SH-SY5Y (cell line): ENCODE measurements around the gene OBSL1.

Experiments used
- GATA2 ChIP-seq: IDR thresholded peaks from 2 replicates; pipeline ENCODE4 v1.6.1; 2011; ENCODE audit warnings: mild to moderate bottlenecking, low read depth, low read length
- GATA3 ChIP-seq: IDR thresholded peaks from 2 replicates; pipeline ENCODE4 v1.6.1; 2011; ENCODE audit warnings: low read depth, mild to moderate bottlenecking, low read length, moderate library complexity

The OBSL1 gene

DNA sequence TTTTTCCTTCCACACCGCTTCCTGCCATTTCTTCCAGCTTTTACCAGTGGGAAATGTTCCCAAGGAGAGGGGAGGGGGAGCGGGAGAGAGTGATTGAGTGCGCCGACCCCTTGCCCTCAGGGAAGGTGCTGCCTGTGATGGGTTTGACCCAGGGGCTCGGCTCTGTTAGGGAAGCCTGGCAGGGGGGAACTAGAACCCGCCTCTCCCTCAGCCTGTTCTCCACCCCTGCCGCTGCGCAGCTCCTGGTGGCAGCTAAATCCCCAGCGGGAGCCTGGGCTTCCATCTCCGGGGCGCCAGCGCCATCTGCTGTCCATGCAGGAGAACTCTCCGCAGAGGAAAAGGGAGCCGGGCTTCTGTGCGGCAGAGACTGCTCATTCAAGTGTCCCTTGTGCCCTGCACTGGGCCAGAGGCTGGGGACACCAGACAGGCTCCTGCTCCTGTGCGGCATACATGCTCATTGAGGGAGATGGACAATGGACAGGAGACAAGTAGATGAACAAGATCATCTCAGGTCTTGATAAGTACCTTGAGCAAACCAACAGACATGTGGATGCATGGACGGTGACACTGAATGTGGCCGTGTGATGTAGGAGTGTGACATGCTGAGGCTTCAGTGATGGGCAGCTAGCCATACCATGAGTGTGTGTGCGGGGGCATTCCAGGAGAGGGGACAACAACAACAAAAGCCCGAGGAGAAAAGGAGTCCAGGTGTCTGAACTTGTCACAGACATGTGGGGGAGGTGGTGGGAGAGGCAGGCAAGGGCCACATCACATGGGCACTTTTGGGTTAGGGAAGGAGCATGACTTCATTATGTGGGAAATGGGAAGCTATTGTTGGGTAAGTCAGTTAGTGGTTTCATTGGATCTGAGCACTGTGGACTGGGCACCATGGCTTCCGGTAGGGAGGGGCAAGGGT, 41.0 kb downstream of the OBSL1 start:
- TF ChIP-seq GATA2 = no peak
- TF ChIP-seq GATA3 = no peak

- no peak for TF ChIP-seq GATA3
- TF ChIP-seq GATA2 = no peak
Observed at GRCh38 chr2:219527472-219527871, 43.9 kb downstream of the OBSL1 start.

- no peak for TF ChIP-seq GATA2
- TF ChIP-seq GATA3 = no peak
Observed at GRCh38 chr2:219527076-219527394, 44.3 kb downstream of the OBSL1 start.

DNA sequence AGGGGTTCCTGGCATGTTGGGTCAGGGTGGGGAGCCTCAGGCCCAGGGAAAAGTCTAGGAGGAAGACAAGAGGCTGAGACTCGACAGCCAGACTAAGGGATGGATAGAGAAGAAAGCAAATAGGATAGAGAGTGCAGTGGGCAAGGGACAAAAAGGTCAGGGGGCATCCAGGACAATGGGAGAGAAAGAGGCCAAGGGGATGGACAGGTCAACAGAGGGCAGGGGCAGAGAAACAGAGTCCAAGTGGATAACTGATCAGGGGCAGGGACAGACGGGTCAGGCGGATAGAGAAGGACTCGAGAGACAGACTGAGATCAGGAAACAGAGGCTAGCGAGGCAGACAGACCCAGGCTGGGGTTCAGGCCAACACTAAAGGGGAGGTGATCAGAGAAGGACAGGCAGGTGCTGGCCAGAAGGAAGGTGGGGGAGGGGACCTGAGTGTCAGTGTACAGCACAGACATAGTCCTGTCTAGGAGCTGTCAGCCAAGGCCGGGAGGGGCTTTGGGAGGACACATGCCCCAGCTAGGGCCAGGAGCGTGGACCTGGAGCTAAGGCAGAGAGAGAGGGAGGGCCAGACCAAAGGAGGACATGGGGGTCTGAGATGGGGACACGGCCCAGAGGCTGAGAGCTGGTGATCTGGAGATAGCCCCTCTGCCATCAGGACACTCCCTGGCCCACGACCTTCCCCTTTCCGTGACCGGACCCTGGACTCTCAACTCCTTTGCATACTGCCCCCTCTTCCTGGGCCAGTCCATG, 44.8 kb downstream of the OBSL1 start:
- TF ChIP-seq GATA3 (no peak), GATA2 (peak; percentile 87)

- no peak for TF ChIP-seq GATA3
- peak; percentile 98 for TF ChIP-seq GATA2
Observed at GRCh38 chr2:219525533-219526232, 45.7 kb downstream of the OBSL1 start.

DNA sequence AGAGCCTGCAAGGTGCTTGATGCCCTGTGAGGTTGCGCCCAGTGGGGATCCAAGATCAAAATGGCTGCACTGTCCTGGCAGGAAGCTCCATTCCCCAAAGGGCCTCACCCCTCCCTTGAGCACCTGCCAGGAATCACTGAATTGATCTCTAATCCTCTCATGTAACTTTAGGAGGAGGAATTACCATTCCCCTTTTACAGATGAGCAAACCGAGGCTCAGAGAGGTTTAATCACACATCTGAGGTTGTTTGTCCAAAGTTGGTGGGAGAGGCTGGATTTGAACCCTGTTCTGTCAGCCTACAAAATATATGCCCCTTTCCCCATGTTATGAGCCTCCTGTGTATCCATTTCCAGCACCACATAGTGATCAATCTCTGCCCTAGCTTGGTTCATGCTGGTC, 46.5 kb downstream of the OBSL1 start:
- TF ChIP-seq GATA2 (no peak), GATA3 (no peak)

GRCh38 chr2:219523031-219523671, 48.2 kb downstream of the OBSL1 start:
- TF ChIP-seq GATA3 (no peak), GATA2 (no peak)

DNA sequence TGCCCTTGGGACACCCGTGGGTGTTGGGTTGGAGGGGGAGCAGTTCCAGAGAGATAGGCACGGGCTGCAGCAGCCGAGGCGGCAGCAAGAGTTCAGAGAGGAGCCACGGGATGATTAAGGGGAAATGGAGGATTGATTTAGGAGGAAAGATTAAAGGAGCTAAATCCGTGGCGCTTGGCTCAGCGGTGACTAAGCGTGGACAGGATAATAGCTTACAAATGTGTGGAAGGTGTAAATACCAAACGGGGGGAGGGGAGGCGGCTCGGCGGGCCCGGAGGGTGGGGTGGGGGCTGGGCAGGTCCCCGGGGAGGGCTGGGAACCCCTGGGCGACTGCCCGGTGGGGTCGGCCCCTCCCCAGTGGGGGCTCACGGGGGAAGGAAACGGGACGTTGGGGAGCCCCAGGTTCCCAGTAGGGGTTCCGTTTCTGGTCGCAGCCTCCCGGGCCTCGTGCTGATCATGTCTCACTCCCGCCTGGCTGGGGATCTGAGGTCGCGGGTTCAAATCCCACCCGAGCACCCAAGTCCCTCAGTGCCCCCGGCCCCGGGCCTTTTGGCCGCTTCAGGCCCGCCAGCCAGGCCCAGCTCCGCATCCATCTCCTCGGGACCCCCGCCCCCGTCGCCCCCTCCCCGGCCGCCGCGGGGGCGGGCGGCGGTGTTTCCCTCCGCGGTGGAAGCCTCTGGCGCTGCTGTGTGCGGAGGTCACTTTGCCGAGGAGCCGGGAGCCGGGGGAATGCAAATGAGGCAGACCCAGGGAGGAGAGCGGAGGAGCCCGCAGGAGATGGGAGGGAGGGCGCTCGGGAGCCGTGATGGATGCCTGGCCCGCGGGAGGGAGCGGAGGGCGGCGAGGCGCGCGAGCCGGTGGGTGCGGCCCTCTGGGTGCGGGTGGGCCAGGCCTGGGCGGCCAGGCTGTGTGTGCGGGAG, 49.0 kb downstream of the OBSL1 start:
- TF ChIP-seq GATA2 (no peak), GATA3 (no peak)

DNA sequence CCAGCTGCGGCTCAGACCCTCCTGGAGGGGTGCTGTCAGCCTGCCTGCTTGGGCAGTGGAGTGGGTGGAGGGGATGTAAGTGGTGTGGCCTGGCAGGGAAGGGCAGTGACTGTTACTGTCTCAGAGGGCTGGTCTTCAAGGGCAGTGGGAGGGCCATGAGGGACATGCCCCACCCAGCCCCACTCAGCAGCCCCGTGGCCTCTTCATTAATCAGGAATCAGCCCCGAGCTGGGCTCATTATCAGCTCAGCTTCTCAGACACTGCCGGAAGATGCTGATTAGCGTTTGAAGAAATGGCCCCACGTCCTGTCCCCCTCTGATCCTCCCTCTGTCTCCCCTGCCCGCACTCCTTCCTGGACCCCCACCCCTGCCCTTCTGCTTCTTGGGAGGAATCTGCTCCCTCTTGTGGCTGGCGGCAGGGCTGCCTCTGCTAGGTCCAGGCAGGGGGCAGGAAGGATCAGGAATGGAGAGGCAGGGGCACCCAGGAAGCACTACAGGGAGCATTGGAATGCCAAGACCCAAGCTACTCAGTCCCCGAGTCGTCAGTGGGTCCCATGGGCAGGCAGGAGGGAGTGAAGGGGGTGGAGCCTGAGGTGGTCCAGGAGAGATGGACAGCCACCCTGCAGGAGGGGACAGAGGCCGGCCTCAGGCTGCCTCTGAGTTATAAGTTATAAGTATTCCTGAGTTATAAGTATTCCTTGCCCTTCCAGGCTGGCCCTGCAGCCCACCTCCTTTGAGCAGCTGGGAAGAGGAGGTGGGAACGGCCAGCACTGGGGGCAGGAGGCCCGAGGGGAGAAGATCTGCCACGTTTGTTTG, 50.1 kb downstream of the OBSL1 start:
- TF ChIP-seq GATA2 (no peak), GATA3 (no peak)

GRCh38 chr2:219520079-219520478, 51.3 kb downstream of the OBSL1 start:
- TF ChIP-seq GATA2 (no peak), GATA3 (no peak)

DNA sequence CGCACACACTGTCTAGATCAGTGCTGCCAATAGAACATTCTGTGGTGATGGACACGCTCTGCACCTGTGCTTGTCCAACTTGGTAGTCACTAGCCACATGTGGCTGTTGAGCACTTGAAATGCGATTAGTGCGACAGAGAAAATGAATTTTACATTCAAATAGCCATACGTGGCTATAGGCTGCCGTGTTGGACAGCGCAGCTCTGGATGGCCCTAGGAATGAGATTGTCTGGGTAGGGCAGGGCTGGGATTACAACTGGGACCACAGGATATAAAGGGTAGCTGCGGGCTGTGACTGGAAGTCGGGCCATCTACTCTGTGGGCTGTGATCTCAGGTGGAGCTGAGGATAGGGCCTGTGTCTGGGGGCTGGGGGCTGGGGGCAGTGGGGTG, 51.8 kb downstream of the OBSL1 start:
- TF ChIP-seq GATA3 (no peak), GATA2 (no peak)
